GM21423 (cell line): ENCODE measurements around the gene KRTAP5-2.
"Not testable (repeated sequence)": the region's sequence is repeated elsewhere in the genome, so short reads cannot be mapped to it uniquely, and the experiment has no call there.

ENCODE experiments used
- ATAC-seq: cut with Tn5 transposase; IDR thresholded peaks from one replicate; pipeline ENCODE4 v1.9.1; 2021; ENCODE audit warnings: mild to moderate bottlenecking, moderate library complexity; ENCODE audit not compliant: unreplicated experiment

The KRTAP5-2 gene

GRCh38 chr11:1597994-1598380 is at the start of gene KRTAP5-2:
Gene KRTAP5-2, minus strand, starts transcription at chr11:1598294. Its CDS starts 44 bp downstream, at chr11:1598250.
- ATAC-seq, result no peak

- ATAC-seq, result not testable (repeated sequence)
Measured at GRCh38 chr11:1646540-1646939, 48.4 kb upstream of the KRTAP5-2 start.

- no peak for ATAC-seq
Measured at GRCh38 chr11:1645357-1645821, 47.3 kb upstream of the KRTAP5-2 start.

GRCh38 chr11:1644601-1645356 is 46.7 kb upstream of the KRTAP5-2 start:
- no peak for ATAC-seq

GRCh38 chr11:1643146-1643690 is 45.1 kb upstream of the KRTAP5-2 start:
- no peak for ATAC-seq

- ATAC-seq, result no peak
Measured at GRCh38 chr11:1642288-1643145, 44.4 kb upstream of the KRTAP5-2 start.

- ATAC-seq, result no peak
Measured at GRCh38 chr11:1641096-1641495, 43.0 kb upstream of the KRTAP5-2 start.

GRCh38 chr11:1640076-1640946 is 42.2 kb upstream of the KRTAP5-2 start:
- ATAC-seq, result no peak

- ATAC-seq, result no peak
Measured at GRCh38 chr11:1639666-1640065, 41.6 kb upstream of the KRTAP5-2 start.

GRCh38 chr11:1639102-1639620 is 41.1 kb upstream of the KRTAP5-2 start:
- ATAC-seq, result no peak

- no peak for ATAC-seq
Measured at GRCh38 chr11:1638344-1638743, 40.2 kb upstream of the KRTAP5-2 start.

- no peak for ATAC-seq
Measured at GRCh38 chr11:1637628-1638027, 39.5 kb upstream of the KRTAP5-2 start.

- no peak for ATAC-seq
Measured at GRCh38 chr11:1636291-1636950, 38.3 kb upstream of the KRTAP5-2 start.

GRCh38 chr11:1633864-1634263 is 35.8 kb upstream of the KRTAP5-2 start:
- ATAC-seq, result no peak

GRCh38 chr11:1632053-1632714 is 34.1 kb upstream of the KRTAP5-2 start:
- ATAC-seq, result no peak

- no peak for ATAC-seq
Measured at GRCh38 chr11:1631066-1631568, 33.0 kb upstream of the KRTAP5-2 start.

GRCh38 chr11:1630271-1630670 is 32.2 kb upstream of the KRTAP5-2 start:
- ATAC-seq, result no peak

GRCh38 chr11:1629326-1630185 is 31.5 kb upstream of the KRTAP5-2 start, which contains the start of gene KRTAP5-5:
Gene KRTAP5-5, plus strand, starts transcription at chr11:1629775. Its CDS starts 66 bp downstream, at chr11:1629841.
- ATAC-seq, result no peak
